ENCODE results near the gene SPECC1.

DNA sequence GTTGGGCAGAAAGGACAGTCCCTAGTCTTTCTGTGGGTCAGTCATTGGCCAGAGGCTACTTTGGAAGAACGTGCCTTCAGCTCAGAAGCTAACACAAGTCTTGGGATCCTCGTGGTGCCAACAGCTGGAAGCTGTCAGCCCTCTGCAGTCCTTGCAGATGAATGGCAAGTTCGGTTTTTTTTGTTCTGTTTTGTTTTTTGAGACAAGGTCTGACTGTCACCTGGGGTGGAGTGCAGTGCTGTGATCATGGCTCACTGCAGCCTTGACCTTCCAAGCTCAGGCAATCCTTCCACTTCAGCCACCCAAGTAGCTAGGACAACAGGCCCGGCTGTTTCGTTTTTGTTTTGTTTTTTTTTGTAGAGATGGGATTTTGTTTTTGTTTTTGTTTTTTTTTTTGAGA is 149.4 kb downstream of the SPECC1 start:
- no peak for TF ChIP-seq TCF7L2 (IDR thresholded peaks at IDR 0.05; ENCODE audit: borderline replicate concordance, extremely low read depth, insufficient read depth, insufficient read length)
- TF ChIP-seq, protein P1, sequence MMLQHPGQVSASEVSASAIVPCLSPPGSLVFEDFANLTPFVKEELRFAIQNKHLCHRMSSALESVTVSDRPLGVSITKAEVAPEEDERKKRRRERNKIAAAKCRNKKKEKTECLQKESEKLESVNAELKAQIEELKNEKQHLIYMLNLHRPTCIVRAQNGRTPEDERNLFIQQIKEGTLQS (IDR thresholded peaks at IDR 0.05): no peak
- TF ChIP-seq SRF (IDR thresholded peaks at IDR 0.05; ENCODE audit: low read depth): no peak
- no peak for TF ChIP-seq ZNF274 (IDR thresholded peaks at IDR 0.05; ENCODE audit: low read depth, low read length)
- TF ChIP-seq, protein P2, sequence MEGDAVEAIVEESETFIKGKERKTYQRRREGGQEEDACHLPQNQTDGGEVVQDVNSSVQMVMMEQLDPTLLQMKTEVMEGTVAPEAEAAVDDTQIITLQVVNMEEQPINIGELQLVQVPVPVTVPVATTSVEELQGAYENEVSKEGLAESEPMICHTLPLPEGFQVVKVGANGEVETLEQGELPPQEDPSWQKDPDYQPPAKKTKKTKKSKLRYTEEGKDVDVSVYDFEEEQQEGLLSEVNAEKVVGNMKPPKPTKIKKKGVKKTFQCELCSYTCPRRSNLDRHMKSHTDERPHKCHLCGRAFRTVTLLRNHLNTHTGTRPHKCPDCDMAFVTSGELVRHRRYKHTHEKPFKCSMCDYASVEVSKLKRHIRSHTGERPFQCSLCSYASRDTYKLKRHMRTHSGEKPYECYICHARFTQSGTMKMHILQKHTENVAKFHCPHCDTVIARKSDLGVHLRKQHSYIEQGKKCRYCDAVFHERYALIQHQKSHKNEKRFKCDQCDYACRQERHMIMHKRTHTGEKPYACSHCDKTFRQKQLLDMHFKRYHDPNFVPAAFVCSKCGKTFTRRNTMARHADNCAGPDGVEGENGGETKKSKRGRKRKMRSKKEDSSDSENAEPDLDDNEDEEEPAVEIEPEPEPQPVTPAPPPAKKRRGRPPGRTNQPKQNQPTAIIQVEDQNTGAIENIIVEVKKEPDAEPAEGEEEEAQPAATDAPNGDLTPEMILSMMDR (IDR thresholded peaks at IDR 0.05 in 2 of 3, conservative IDR thresholded peaks at IDR 0.05 in 1 of 3; ENCODE audit: borderline replicate concordance in 1 of 3, insufficient read depth in 1 of 3, low read depth in 2 of 3, low read length in 2 of 3): no peak
- TF ChIP-seq YY1 (IDR thresholded peaks at IDR 0.05; ENCODE audit: extremely low read depth, insufficient replicate concordance, low read depth, low read length): no peak
- no peak for TF ChIP-seq POLR2AphosphoS5 (IDR thresholded peaks at IDR 0.05; ENCODE audit: low read depth, low read length)
- TF ChIP-seq FOSL1 (IDR thresholded peaks at IDR 0.05; ENCODE audit: low read depth): no peak
- no peak for TF ChIP-seq RAD21 (IDR thresholded peaks at IDR 0.05; ENCODE audit: low read depth)
- TF ChIP-seq, protein P3, sequence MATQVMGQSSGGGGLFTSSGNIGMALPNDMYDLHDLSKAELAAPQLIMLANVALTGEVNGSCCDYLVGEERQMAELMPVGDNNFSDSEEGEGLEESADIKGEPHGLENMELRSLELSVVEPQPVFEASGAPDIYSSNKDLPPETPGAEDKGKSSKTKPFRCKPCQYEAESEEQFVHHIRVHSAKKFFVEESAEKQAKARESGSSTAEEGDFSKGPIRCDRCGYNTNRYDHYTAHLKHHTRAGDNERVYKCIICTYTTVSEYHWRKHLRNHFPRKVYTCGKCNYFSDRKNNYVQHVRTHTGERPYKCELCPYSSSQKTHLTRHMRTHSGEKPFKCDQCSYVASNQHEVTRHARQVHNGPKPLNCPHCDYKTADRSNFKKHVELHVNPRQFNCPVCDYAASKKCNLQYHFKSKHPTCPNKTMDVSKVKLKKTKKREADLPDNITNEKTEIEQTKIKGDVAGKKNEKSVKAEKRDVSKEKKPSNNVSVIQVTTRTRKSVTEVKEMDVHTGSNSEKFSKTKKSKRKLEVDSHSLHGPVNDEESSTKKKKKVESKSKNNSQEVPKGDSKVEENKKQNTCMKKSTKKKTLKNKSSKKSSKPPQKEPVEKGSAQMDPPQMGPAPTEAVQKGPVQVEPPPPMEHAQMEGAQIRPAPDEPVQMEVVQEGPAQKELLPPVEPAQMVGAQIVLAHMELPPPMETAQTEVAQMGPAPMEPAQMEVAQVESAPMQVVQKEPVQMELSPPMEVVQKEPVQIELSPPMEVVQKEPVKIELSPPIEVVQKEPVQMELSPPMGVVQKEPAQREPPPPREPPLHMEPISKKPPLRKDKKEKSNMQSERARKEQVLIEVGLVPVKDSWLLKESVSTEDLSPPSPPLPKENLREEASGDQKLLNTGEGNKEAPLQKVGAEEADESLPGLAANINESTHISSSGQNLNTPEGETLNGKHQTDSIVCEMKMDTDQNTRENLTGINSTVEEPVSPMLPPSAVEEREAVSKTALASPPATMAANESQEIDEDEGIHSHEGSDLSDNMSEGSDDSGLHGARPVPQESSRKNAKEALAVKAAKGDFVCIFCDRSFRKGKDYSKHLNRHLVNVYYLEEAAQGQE (IDR thresholded peaks at IDR 0.05; ENCODE audit: low read depth): no peak
- no peak for TF ChIP-seq POLR2A (IDR thresholded peaks at IDR 0.05; ENCODE audit: borderline replicate concordance, extremely low read depth, insufficient read depth, insufficient read length)
- TF ChIP-seq CEBPB (IDR thresholded peaks at IDR 0.05; ENCODE audit: low read depth): no peak
- TF ChIP-seq, protein P4, sequence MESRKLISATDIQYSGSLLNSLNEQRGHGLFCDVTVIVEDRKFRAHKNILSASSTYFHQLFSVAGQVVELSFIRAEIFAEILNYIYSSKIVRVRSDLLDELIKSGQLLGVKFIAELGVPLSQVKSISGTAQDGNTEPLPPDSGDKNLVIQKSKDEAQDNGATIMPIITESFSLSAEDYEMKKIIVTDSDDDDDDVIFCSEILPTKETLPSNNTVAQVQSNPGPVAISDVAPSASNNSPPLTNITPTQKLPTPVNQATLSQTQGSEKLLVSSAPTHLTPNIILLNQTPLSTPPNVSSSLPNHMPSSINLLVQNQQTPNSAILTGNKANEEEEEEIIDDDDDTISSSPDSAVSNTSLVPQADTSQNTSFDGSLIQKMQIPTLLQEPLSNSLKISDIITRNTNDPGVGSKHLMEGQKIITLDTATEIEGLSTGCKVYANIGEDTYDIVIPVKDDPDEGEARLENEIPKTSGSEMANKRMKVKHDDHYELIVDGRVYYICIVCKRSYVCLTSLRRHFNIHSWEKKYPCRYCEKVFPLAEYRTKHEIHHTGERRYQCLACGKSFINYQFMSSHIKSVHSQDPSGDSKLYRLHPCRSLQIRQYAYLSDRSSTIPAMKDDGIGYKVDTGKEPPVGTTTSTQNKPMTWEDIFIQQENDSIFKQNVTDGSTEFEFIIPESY (IDR thresholded peaks at IDR 0.05; ENCODE audit: extremely low read depth, insufficient replicate concordance, low read length): no peak
- no peak for TF ChIP-seq SP1 (IDR thresholded peaks at IDR 0.05; ENCODE audit: low read depth)

All from HCT116 (cell line).